ENCODE results near the gene FAM136A. TPM values are rescaled to one million over a fixed set of nuclear protein-coding genes. Genes with fewer than 3 reads are reported as not detected.

The FAM136A gene
- total and polyA plus RNA-seq, 10 of the 15 experiments (the other 5 are each of a cell fraction or from before 2014, with no cell fraction given): 69.3 to 173 (median 107) TPM

DNA sequence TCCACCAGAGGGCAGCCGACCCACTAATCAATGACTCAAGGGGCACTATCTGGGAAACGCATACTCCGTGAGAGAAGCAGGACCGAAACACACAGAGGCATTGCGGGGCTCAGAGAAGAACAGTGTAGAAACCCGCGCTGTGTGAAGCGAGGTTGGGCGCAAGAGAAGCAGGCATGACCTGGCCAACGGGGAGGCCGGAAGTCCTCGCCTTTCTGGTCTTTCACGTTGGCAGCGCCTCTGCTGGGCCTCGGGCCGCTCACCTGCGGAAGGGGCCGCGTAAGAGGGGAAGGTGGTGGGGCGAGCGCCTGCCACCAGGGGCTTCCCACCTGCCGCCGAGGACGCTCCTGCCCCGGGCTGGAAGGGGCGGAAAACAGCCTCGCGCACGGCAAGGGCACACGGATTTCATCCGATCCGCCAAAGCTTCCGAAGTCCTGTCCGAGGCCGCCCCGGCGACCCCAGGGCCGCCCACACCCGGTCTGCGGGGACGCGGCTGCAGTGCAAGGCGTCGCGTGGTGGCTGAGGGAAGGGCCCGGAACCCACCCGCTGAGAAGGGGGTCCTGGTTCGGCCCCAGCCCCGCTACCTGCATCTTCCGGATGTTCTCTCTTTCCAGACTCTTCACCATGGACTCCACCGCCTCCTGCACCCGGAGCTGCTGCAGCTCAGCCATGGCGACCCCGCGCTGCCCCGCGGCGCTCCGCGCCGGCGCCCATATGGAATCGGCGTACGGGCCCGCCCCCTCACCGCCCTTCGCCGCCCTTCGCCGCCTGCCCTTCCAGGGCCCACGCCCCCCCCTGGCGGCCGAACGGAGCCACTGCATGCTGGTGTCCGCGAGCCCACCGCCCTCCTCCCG, at the start of gene FAM136A (continued):
- TF ChIP-seq, protein P1, sequence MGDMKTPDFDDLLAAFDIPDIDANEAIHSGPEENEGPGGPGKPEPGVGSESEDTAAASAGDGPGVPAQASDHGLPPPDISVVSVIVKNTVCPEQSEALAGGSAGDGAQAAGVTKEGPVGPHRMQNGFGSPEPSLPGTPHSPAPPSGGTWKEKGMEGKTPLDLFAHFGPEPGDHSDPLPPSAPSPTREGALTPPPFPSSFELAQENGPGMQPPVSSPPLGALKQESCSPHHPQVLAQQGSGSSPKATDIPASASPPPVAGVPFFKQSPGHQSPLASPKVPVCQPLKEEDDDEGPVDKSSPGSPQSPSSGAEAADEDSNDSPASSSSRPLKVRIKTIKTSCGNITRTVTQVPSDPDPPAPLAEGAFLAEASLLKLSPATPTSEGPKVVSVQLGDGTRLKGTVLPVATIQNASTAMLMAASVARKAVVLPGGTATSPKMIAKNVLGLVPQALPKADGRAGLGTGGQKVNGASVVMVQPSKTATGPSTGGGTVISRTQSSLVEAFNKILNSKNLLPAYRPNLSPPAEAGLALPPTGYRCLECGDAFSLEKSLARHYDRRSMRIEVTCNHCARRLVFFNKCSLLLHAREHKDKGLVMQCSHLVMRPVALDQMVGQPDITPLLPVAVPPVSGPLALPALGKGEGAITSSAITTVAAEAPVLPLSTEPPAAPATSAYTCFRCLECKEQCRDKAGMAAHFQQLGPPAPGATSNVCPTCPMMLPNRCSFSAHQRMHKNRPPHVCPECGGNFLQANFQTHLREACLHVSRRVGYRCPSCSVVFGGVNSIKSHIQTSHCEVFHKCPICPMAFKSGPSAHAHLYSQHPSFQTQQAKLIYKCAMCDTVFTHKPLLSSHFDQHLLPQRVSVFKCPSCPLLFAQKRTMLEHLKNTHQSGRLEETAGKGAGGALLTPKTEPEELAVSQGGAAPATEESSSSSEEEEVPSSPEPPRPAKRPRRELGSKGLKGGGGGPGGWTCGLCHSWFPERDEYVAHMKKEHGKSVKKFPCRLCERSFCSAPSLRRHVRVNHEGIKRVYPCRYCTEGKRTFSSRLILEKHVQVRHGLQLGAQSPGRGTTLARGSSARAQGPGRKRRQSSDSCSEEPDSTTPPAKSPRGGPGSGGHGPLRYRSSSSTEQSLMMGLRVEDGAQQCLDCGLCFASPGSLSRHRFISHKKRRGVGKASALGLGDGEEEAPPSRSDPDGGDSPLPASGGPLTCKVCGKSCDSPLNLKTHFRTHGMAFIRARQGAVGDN (IDR thresholded peaks at IDR 0.05): peak; percentile 70
- TF ChIP-seq BACH1 (IDR thresholded peaks at IDR 0.05; ENCODE audit: borderline replicate concordance): peak; percentile 45; the same call in 1 of the 2 replicates
- TF ChIP-seq, protein P2, sequence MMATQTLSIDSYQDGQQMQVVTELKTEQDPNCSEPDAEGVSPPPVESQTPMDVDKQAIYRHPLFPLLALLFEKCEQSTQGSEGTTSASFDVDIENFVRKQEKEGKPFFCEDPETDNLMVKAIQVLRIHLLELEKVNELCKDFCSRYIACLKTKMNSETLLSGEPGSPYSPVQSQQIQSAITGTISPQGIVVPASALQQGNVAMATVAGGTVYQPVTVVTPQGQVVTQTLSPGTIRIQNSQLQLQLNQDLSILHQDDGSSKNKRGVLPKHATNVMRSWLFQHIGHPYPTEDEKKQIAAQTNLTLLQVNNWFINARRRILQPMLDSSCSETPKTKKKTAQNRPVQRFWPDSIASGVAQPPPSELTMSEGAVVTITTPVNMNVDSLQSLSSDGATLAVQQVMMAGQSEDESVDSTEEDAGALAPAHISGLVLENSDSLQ (IDR thresholded peaks at IDR 0.05): no peak
- TF ChIP-seq, protein P3, sequence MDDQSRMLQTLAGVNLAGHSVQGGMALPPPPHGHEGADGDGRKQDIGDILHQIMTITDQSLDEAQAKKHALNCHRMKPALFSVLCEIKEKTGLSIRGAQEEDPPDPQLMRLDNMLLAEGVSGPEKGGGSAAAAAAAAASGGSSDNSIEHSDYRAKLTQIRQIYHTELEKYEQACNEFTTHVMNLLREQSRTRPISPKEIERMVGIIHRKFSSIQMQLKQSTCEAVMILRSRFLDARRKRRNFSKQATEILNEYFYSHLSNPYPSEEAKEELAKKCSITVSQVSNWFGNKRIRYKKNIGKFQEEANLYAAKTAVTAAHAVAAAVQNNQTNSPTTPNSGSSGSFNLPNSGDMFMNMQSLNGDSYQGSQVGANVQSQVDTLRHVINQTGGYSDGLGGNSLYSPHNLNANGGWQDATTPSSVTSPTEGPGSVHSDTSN (IDR thresholded peaks at IDR 0.05; ENCODE audit: insufficient replicate concordance, low read depth, low read length): no peak
- TF ChIP-seq, protein P4, sequence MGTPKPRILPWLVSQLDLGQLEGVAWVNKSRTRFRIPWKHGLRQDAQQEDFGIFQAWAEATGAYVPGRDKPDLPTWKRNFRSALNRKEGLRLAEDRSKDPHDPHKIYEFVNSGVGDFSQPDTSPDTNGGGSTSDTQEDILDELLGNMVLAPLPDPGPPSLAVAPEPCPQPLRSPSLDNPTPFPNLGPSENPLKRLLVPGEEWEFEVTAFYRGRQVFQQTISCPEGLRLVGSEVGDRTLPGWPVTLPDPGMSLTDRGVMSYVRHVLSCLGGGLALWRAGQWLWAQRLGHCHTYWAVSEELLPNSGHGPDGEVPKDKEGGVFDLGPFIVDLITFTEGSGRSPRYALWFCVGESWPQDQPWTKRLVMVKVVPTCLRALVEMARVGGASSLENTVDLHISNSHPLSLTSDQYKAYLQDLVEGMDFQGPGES (IDR thresholded peaks at IDR 0.05): no peak
- TF ChIP-seq, protein P5, sequence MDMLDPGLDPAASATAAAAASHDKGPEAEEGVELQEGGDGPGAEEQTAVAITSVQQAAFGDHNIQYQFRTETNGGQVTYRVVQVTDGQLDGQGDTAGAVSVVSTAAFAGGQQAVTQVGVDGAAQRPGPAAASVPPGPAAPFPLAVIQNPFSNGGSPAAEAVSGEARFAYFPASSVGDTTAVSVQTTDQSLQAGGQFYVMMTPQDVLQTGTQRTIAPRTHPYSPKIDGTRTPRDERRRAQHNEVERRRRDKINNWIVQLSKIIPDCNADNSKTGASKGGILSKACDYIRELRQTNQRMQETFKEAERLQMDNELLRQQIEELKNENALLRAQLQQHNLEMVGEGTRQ (IDR thresholded peaks at IDR 0.05; ENCODE audit: borderline replicate concordance, low read depth, low read length): no peak
- no peak; the same call in 1 of the 2 replicates for TF ChIP-seq PML (IDR thresholded peaks at IDR 0.05; ENCODE audit: low read length)
- TF ChIP-seq HCFC1 (IDR thresholded peaks at IDR 0.05; ENCODE audit: low read length): 0 out of 2 replicates have a peak, but pooled peaks have one; percentile 6
- TF ChIP-seq RELA (IDR thresholded peaks at IDR 0.05; ENCODE audit: borderline replicate concordance, partially characterized antibody): no peak
- TF ChIP-seq NBN (IDR thresholded peaks at IDR 0.05): peak; percentile 24; the same call in 1 of the 2 replicates
- TF ChIP-seq, protein P6, sequence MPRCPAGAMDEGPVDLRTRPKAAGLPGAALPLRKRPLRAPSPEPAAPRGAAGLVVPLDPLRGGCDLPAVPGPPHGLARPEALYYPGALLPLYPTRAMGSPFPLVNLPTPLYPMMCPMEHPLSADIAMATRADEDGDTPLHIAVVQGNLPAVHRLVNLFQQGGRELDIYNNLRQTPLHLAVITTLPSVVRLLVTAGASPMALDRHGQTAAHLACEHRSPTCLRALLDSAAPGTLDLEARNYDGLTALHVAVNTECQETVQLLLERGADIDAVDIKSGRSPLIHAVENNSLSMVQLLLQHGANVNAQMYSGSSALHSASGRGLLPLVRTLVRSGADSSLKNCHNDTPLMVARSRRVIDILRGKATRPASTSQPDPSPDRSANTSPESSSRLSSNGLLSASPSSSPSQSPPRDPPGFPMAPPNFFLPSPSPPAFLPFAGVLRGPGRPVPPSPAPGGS (IDR thresholded peaks at IDR 0.05; ENCODE audit: borderline replicate concordance, insufficient read depth, low read depth, low read length, poor library complexity, severe bottlenecking): no peak
- 0 out of 2 replicates have a peak, but pooled peaks have one; percentile 20 for TF ChIP-seq TCF3 (IDR thresholded peaks at IDR 0.05; ENCODE audit: borderline replicate concordance, insufficient read depth, low read depth, low read length)
- TF ChIP-seq IKZF2 (IDR thresholded peaks at IDR 0.05): no peak; a peak in 1 of 4 replicates
- TF ChIP-seq IKZF1 (conservative IDR thresholded peaks at IDR 0.05): peak; percentile 52
- TF ChIP-seq MYB (IDR thresholded peaks at IDR 0.05; ENCODE audit: borderline replicate concordance, low read depth, low read length): no peak
- peak; percentile 82 for TF ChIP-seq POLR2A (IDR thresholded peaks at IDR 0.05; ENCODE audit: low read depth, low read length)
- TF ChIP-seq BRCA1 (IDR thresholded peaks at IDR 0.05; ENCODE audit: low read depth, low read length): no peak
- TF ChIP-seq TCF7 (IDR thresholded peaks at IDR 0.05; ENCODE audit: borderline replicate concordance): no peak
